ENCODE measurements around the gene PANK2.
"Not testable (repeated sequence)": the region's sequence is repeated elsewhere in the genome, so short reads cannot be mapped to it uniquely, and the experiment has no call there.

GRCh38 chr20:3906744-3907721, 17.8 kb downstream of the PANK2 start:
- TF ChIP-seq CTCF (IDR thresholded peaks at IDR 0.05; ENCODE audit: low read length); EZH2 (IDR thresholded peaks at IDR 0.05; ENCODE audit: borderline replicate concordance, low read length): not testable (repeated sequence)
